ENCODE results near the gene ITGBL1.

DNA sequence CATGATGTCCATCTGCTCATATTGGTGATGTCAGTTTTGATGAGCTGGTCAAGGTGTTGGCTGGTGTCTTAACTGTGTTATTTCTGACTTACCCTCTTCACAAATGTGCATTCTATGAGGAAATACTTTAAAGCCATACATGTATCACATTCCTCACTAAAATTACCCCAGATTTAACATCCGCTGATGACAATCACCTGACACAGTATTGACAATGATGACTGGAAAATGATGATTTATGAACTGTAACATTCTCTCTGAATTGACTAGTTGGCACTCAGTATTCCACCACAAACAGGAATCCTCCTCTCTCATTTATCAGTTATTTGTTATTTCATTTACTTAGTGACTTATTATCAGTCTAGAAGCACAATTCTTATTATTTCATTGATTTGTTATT is 117.3 kb downstream of the ITGBL1 start:
- TF ChIP-seq, protein P1, sequence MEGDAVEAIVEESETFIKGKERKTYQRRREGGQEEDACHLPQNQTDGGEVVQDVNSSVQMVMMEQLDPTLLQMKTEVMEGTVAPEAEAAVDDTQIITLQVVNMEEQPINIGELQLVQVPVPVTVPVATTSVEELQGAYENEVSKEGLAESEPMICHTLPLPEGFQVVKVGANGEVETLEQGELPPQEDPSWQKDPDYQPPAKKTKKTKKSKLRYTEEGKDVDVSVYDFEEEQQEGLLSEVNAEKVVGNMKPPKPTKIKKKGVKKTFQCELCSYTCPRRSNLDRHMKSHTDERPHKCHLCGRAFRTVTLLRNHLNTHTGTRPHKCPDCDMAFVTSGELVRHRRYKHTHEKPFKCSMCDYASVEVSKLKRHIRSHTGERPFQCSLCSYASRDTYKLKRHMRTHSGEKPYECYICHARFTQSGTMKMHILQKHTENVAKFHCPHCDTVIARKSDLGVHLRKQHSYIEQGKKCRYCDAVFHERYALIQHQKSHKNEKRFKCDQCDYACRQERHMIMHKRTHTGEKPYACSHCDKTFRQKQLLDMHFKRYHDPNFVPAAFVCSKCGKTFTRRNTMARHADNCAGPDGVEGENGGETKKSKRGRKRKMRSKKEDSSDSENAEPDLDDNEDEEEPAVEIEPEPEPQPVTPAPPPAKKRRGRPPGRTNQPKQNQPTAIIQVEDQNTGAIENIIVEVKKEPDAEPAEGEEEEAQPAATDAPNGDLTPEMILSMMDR (IDR thresholded peaks at IDR 0.05; ENCODE audit: low read depth, low read length) = no peak
- TF ChIP-seq POLR2A (IDR thresholded peaks at IDR 0.05; ENCODE audit: extremely low read depth, insufficient read length) (no peak), MYC (IDR thresholded peaks at IDR 0.05; ENCODE audit: low read depth, low read length) (no peak)
- TF ChIP-seq, protein P2, sequence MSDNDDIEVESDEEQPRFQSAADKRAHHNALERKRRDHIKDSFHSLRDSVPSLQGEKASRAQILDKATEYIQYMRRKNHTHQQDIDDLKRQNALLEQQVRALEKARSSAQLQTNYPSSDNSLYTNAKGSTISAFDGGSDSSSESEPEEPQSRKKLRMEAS (IDR thresholded peaks at IDR 0.05; ENCODE audit: low read depth, low read length) = no peak
